ENCODE results near the gene HEATR5B. TPM values are rescaled to one million over a fixed set of nuclear protein-coding genes. Genes with fewer than 3 reads are reported as not detected.
"Not testable (repeated sequence)": the region's sequence is repeated elsewhere in the genome, so short reads cannot be mapped to it uniquely, and the experiment has no call there.

The HEATR5B gene
- total and polyA plus RNA-seq, 2 donors (not counting 1 experiment from before 2014, with no cell fraction given) = 33.0 to 44.3 TPM

DNA sequence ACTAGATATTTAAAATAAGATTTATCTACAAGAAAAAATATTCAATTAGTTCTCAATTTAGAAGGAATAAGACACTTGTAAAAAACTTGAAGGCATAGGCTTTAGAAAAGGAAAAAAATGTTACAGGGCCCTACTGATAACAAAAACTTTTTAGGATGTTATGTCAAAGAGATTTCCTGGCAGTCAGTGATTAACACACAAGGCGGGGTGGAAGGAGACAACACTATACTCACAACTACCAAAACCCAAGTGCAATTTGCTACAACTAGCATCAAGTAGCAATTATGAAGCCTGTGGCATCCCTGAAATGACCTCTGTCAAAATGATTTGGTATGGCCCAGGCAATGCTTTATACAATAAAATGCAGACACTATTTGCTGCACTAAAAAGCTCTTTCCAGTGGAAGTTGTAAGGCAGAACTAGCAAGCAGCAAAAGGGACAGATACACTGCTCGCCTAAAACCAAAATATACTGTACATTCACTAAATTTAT lies 133.1 kb downstream of the HEATR5B start:
- Histone ChIP-seq H3K36me3 (replicated peaks in 1 of 2; ENCODE audit: control extremely low read depth in 1 of 2, control insufficient read depth in 1 of 2, extremely low read depth in 1 of 2, insufficient read depth in 2 of 2, low read length in 1 of 2) (peaks cover 6% of the 10 kb centered on the region in 2 experiments), H3K79me2 (ENCODE audit: control insufficient read depth, insufficient read depth, low read length) (peaks cover 85% of the 10 kb centered on the region), H3K9ac (ENCODE audit: low read length) (no peak overlapping the region), H4K20me1 (ENCODE audit: control insufficient read depth, insufficient read depth, low read length, poor library complexity, severe bottlenecking) (peaks cover 47% of the 10 kb centered on the region), H3K9me3 (ENCODE audit: control extremely low read depth in 1 of 3, control insufficient read depth in 2 of 3, insufficient read depth in 1 of 3, low read length in 2 of 3) (no peaks in the 10 kb centered on the region), H3K27me3 (replicated peaks in 1 of 4; ENCODE audit: control extremely low read depth in 1 of 4, control insufficient read depth in 3 of 4, insufficient read depth in 4 of 4, low read length in 3 of 4) (no peaks in the 10 kb centered on the region), H3K4me1 (ENCODE audit: control insufficient read depth in 2 of 2, insufficient read depth in 2 of 2, low read length in 2 of 2) (no peaks in the 10 kb centered on the region), H3K4me3 (ENCODE audit: control extremely low read depth in 1 of 5, extremely low read depth in 1 of 5, insufficient read depth in 1 of 5, low read depth in 2 of 5, low read length in 4 of 5) (no peak overlapping the region), H2AFZ (ENCODE audit: insufficient read depth, low read depth, low read length, poor library complexity, severe bottlenecking) (no peak overlapping the region), H3K27ac (ENCODE audit: low read length in 2 of 2) (no peak overlapping the region), H3K4me2 (replicated peaks; ENCODE audit: low read depth, low read length, poor library complexity, severe bottlenecking) (no peak overlapping the region)
- no peak for DNase-seq
- ChIA-PET CTCF (no interaction called here), POLR2A (no interaction called here)
- 100% methylated on average over 1 of the region's 2 CpGs for WGBS (ENCODE audit: insufficient coverage)
- H3K27me3 Mint-ChIP-seq = no peaks in the 10 kb centered on the region
- H3K27ac Mint-ChIP-seq = no peak overlapping the region
- no peak for ATAC-seq (ENCODE audit: low read depth)
- no peak overlapping the region for H3K4me3 Mint-ChIP-seq
- no peaks in the 10 kb centered on the region for H3K9me3 Mint-ChIP-seq (ENCODE audit: insufficient read depth)
- peaks cover 21% of the 10 kb centered on the region for H3K4me1 Mint-ChIP-seq
- TF ChIP-seq EZH2 (IDR thresholded peaks at IDR 0.05; ENCODE audit: borderline replicate concordance, insufficient read depth, low read depth, low read length, poor library complexity, severe bottlenecking) = no peak
- TF ChIP-seq, protein P1, sequence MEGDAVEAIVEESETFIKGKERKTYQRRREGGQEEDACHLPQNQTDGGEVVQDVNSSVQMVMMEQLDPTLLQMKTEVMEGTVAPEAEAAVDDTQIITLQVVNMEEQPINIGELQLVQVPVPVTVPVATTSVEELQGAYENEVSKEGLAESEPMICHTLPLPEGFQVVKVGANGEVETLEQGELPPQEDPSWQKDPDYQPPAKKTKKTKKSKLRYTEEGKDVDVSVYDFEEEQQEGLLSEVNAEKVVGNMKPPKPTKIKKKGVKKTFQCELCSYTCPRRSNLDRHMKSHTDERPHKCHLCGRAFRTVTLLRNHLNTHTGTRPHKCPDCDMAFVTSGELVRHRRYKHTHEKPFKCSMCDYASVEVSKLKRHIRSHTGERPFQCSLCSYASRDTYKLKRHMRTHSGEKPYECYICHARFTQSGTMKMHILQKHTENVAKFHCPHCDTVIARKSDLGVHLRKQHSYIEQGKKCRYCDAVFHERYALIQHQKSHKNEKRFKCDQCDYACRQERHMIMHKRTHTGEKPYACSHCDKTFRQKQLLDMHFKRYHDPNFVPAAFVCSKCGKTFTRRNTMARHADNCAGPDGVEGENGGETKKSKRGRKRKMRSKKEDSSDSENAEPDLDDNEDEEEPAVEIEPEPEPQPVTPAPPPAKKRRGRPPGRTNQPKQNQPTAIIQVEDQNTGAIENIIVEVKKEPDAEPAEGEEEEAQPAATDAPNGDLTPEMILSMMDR (IDR thresholded peaks at IDR 0.05) = no peak
- intact Hi-C loops (cut with micrococcal nuclease) = no loop called here

DNA sequence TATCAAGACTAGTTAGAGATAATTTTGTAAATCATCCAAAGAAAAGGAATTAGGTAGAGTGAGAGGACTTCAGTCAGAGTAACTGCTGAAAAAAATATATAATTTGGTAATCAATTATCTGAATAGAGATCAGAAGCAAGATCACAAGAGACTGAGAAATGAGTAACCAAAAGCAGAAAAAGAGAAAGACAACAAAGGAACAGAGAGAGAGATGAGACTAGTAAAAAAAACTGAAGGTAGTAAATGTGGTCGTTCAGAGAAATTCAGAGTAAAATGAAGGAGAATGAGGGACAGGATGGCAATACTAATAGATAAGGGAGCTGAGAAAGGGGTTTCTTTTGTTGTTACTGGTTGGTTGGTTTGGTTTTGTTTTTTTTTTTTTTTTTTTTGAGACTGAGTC lies 134.3 kb downstream of the HEATR5B start:
- Histone ChIP-seq H3K27ac (ENCODE audit: low read length in 2 of 2) (no peak overlapping the region), H3K79me2 (ENCODE audit: control insufficient read depth, insufficient read depth, low read length) (peaks cover 81% of the 10 kb centered on the region), H3K9ac (ENCODE audit: low read length) (no peak overlapping the region), H3K9me3 (ENCODE audit: control extremely low read depth in 1 of 3, control insufficient read depth in 2 of 3, insufficient read depth in 1 of 3, low read length in 2 of 3) (no peaks in the 10 kb centered on the region), H3K36me3 (replicated peaks in 1 of 2; ENCODE audit: control extremely low read depth in 1 of 2, control insufficient read depth in 1 of 2, extremely low read depth in 1 of 2, insufficient read depth in 2 of 2, low read length in 1 of 2) (peaks cover 5 to 6% of the 10 kb centered on the region in 2 experiments), H3K4me2 (replicated peaks; ENCODE audit: low read depth, low read length, poor library complexity, severe bottlenecking) (no peak overlapping the region), H2AFZ (ENCODE audit: insufficient read depth, low read depth, low read length, poor library complexity, severe bottlenecking) (no peak overlapping the region), H3K27me3 (replicated peaks in 1 of 4; ENCODE audit: control extremely low read depth in 1 of 4, control insufficient read depth in 3 of 4, insufficient read depth in 4 of 4, low read length in 3 of 4) (no peaks in the 10 kb centered on the region), H4K20me1 (ENCODE audit: control insufficient read depth, insufficient read depth, low read length, poor library complexity, severe bottlenecking) (peaks cover 35% of the 10 kb centered on the region), H3K4me3 (ENCODE audit: control extremely low read depth in 1 of 5, extremely low read depth in 1 of 5, insufficient read depth in 1 of 5, low read depth in 2 of 5, low read length in 4 of 5) (no peak overlapping the region), H3K4me1 (ENCODE audit: control insufficient read depth in 2 of 2, insufficient read depth in 2 of 2, low read length in 2 of 2) (no peaks in the 10 kb centered on the region)
- DNase-seq (no peak), ATAC-seq (ENCODE audit: low read depth) (no peak)
- no peaks in the 10 kb centered on the region for H3K9me3 Mint-ChIP-seq (ENCODE audit: insufficient read depth)
- intact Hi-C loops (cut with micrococcal nuclease) = no loop called here
- WGBS (ENCODE audit: insufficient coverage) = 92% methylated on average over 1 of the region's 1 CpG
- peaks cover 15% of the 10 kb centered on the region for H3K4me1 Mint-ChIP-seq
- CTCF ChIA-PET = no interaction called here
- no peaks in the 10 kb centered on the region for H3K27me3 Mint-ChIP-seq
- TF ChIP-seq, protein P1 (IDR thresholded peaks at IDR 0.05) = no peak
- no peak for TF ChIP-seq EZH2 (IDR thresholded peaks at IDR 0.05; ENCODE audit: borderline replicate concordance, insufficient read depth, low read depth, low read length, poor library complexity, severe bottlenecking)
- H3K4me3 Mint-ChIP-seq = no peak overlapping the region
- no peak overlapping the region for H3K27ac Mint-ChIP-seq
- POLR2A ChIA-PET = no interaction called here

DNA sequence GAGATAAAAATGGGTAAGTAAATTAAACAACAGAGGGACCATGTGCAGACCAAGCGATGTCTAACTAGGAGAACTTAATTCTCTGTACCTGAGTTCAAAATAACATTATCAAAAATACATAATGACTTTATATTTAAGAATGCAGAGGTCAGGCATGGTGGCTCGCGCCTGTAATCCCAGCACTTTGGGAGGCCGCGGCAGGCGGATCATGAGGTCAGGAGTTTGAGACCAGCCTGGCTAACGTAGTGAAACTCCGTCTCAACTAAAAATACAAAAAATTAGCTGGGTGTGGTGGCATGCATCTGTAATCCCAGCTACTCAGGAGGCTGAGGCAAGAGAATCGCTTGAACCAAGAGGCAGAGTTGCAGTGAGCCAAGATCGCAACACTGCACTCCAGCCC lies 138.9 kb downstream of the HEATR5B start:
- H3K9me3 Mint-ChIP-seq (ENCODE audit: insufficient read depth); intact Hi-C loops (cut with micrococcal nuclease): not testable (repeated sequence)

More for the DNA sequence above, 138.9 kb downstream of the HEATR5B start:
- POLR2A ChIA-PET; H3K9ac ChIP-seq (ENCODE audit: low read length); H3K27ac Mint-ChIP-seq; H3K27ac ChIP-seq (ENCODE audit: low read length in 2 of 2); H4K20me1 ChIP-seq (ENCODE audit: control insufficient read depth, insufficient read depth, low read length, poor library complexity, severe bottlenecking); H3K4me3 ChIP-seq (ENCODE audit: control extremely low read depth in 1 of 5, extremely low read depth in 1 of 5, insufficient read depth in 1 of 5, low read depth in 2 of 5, low read length in 4 of 5); CTCF ChIA-PET; H3K27me3 Mint-ChIP-seq; H3K4me3 Mint-ChIP-seq; H3K4me1 Mint-ChIP-seq; ATAC-seq (ENCODE audit: low read depth); H3K4me1 ChIP-seq (ENCODE audit: control insufficient read depth in 2 of 2, insufficient read depth in 2 of 2, low read length in 2 of 2); DNase-seq; H2AFZ ChIP-seq (ENCODE audit: insufficient read depth, low read depth, low read length, poor library complexity, severe bottlenecking); H3K4me2 ChIP-seq (replicated peaks; ENCODE audit: low read depth, low read length, poor library complexity, severe bottlenecking); H3K27me3 ChIP-seq (replicated peaks in 1 of 4; ENCODE audit: control extremely low read depth in 1 of 4, control insufficient read depth in 3 of 4, insufficient read depth in 4 of 4, low read length in 3 of 4); H3K9me3 ChIP-seq (ENCODE audit: control extremely low read depth in 1 of 3, control insufficient read depth in 2 of 3, insufficient read depth in 1 of 3, low read length in 2 of 3); H3K36me3 ChIP-seq (replicated peaks in 1 of 2; ENCODE audit: control extremely low read depth in 1 of 2, control insufficient read depth in 1 of 2, extremely low read depth in 1 of 2, insufficient read depth in 2 of 2, low read length in 1 of 2): not testable (repeated sequence)
- H3K79me2 ChIP-seq (ENCODE audit: control insufficient read depth, insufficient read depth, low read length) = peaks cover 61% of the 10 kb centered on the region
- 100% methylated on average over 2 of the region's 10 CpGs for WGBS (ENCODE audit: insufficient coverage)
